GM23338 (cell line): ENCODE data around the gene MICAL1. TPM values are rescaled to one million over a fixed set of nuclear protein-coding genes. Genes with fewer than 3 reads are reported as not detected.

Source experiments
- ATAC-seq: fragments of 200-7000 bp; cut with Tn5 transposase; 3 replicates; pipeline ENCODE4 v1.9.1; 2020
- DNase-seq: peaks from one replicate; pipeline ENCODE4 v3.0.0-alpha.2; 2015; ENCODE audit warnings: low spot score
- H2AFZ ChIP-seq: fragments of 200-600 bp; sonication (generic); 2 replicates; pipeline ENCODE4 v1.8.0; 2016; ENCODE audit warnings: antibody characterized with exemption, mild to moderate bottlenecking, moderate library complexity
- H3F3A ChIP-seq: fragments of 200-600 bp; sonication (generic); replicated peaks from 2 replicates; pipeline ENCODE4 v1.8.0; 2017; ENCODE audit warnings: antibody characterized with exemption, mixed run types, low read depth
- H3K27ac ChIP-seq: fragments of 200-600 bp; sonication (generic); 2 replicates; pipeline ENCODE4 v1.6.1; 2016; ENCODE audit warnings: low read depth
- H3K27me3 ChIP-seq: fragments of 200-600 bp; sonication (generic); 2 replicates; pipeline ENCODE4 v1.8.0; 2016; ENCODE audit warnings: mild to moderate bottlenecking, mixed run types, moderate library complexity; ENCODE audit not compliant: insufficient read depth
- H3K36me3 ChIP-seq: fragments of 200-600 bp; sonication (generic); 2 replicates; pipeline ENCODE4 v1.8.0; 2016; ENCODE audit warnings: mild to moderate bottlenecking; ENCODE audit not compliant: insufficient read depth
- H3K4me1 ChIP-seq: fragments of 200-600 bp; sonication (generic); 2 replicates; pipeline ENCODE4 v1.8.0; 2016; ENCODE audit warnings: mild to moderate bottlenecking, moderate library complexity; ENCODE audit not compliant: insufficient read depth
- H3K4me2 ChIP-seq: fragments of 200-600 bp; sonication (generic); 2 replicates; pipeline ENCODE4 v1.7.1; 2017; ENCODE audit warnings: mixed run types
- H3K4me3 ChIP-seq: fragments of 200-600 bp; sonication (generic); 2 replicates; pipeline ENCODE4 v1.6.1; 2016; ENCODE audit warnings: mixed run types
- H3K79me2 ChIP-seq: fragments of 200-600 bp; sonication (generic); replicated peaks from 2 replicates; pipeline ENCODE4 v1.8.0; 2017; ENCODE audit warnings: mild to moderate bottlenecking; ENCODE audit not compliant: insufficient read depth
- H3K9me2 ChIP-seq: fragments of 200-600 bp; sonication (generic); 2 replicates; pipeline ENCODE4 v1.8.0; 2017; ENCODE audit not compliant: insufficient read depth
- H4K20me1 ChIP-seq: fragments of 200-600 bp; sonication (generic); replicated peaks from 2 replicates; pipeline ENCODE4 v1.8.0; 2017; ENCODE audit warnings: mild to moderate bottlenecking; ENCODE audit not compliant: insufficient read depth
- H3K27ac Mint-ChIP-seq: 2 replicates; pipeline ENCODE4 v1.8.0; 2020; ENCODE audit warnings: inconsistent platforms, mild to moderate bottlenecking, moderate library complexity, mixed read lengths
- H3K27me3 Mint-ChIP-seq: 3 replicates; pipeline ENCODE4 v1.8.0; 2022; ENCODE audit warnings: low read depth, mild to moderate bottlenecking, moderate library complexity, mixed read lengths, inconsistent platforms; ENCODE audit not compliant: insufficient read depth, poor library complexity
- H3K36me3 Mint-ChIP-seq: 3 replicates; pipeline ENCODE4 v1.8.0; 2021; ENCODE audit warnings: low read depth, mild to moderate bottlenecking, inconsistent platforms, moderate library complexity, mixed read lengths
- H3K4me1 Mint-ChIP-seq: 3 replicates; pipeline ENCODE4 v1.8.0; 2020; ENCODE audit warnings: mild to moderate bottlenecking, inconsistent platforms, mixed read lengths
- H3K4me3 Mint-ChIP-seq: 3 replicates; pipeline ENCODE4 v1.8.0; 2021; ENCODE audit warnings: moderate library complexity, mild to moderate bottlenecking, inconsistent platforms, mixed read lengths
- H3K9me3 Mint-ChIP-seq: 3 replicates; pipeline ENCODE4 v1.8.0; 2020; ENCODE audit warnings: moderate library complexity, mild to moderate bottlenecking, inconsistent platforms, mixed read lengths
- ETS1 ChIP-seq: IDR thresholded peaks from 2 replicates; pipeline ENCODE4 v1.6.1; 2016; ENCODE audit warnings: antibody characterized with exemption
- JUNB ChIP-seq: IDR thresholded peaks from one replicate; pipeline ENCODE4 v1.6.1; 2016; ENCODE audit warnings: antibody characterized with exemption; ENCODE audit not compliant: unreplicated experiment
- POLR2AphosphoS5 ChIP-seq: IDR thresholded peaks from 2 replicates; pipeline ENCODE4 v1.6.1; 2016; ENCODE audit warnings: antibody characterized with exemption, low read depth
- REST ChIP-seq: IDR thresholded peaks from one replicate; pipeline ENCODE4 v1.6.1; 2018; ENCODE audit warnings: antibody characterized with exemption; ENCODE audit not compliant: unreplicated experiment
- ZNF462 ChIP-seq: fragments of 250-450 bp; sonication (Bioruptor Pico); IDR thresholded peaks from 2 replicates; pipeline ENCODE4 v1.5.0; 2020; ENCODE audit warnings: mild to moderate bottlenecking, moderate library complexity
- polyA plus RNA-seq: library from polyadenylated mRNA; unstranded; fragments of >200 nt; fragmentation: Nextera tagmentation; extraction: Ambion mirVana; gene quantifications from 2 replicates; pipeline ENCODE4 v1.2.1, GENCODE V29; 2016
- total RNA-seq: library from RNA; depleted of rRNA; stranded (reverse); fragments of >200 nt; shearing (Covaris generic); gene quantifications from 2 replicates; pipeline ENCODE4 v1.2.3, GENCODE V29; 2014

Gene MICAL1
- total and polyA plus RNA-seq, 2 experiments from 2014 or later: 27.8 to 77.8 TPM

GRCh38 chr6:109486068-109486467 is 30.5 kb upstream of the MICAL1 start (continued):
- no peak for TF ChIP-seq REST
- TF ChIP-seq JUNB: no peak
- TF ChIP-seq ZNF462 (CRISPR knock-in tag): no peak
- no peak for TF ChIP-seq POLR2AphosphoS5

- Histone ChIP-seq H2AFZ (no peak overlapping the region; the same call in 1 of the 2 replicates), H3K79me2 (peaks cover 24% of the 10 kb centered on the region), H3K9me2 (no peaks in the 10 kb centered on the region), H3K4me1 (peaks cover 29% of the 10 kb centered on the region), H3K4me3 (no peak overlapping the region), H3K27me3 (no peaks in the 10 kb centered on the region), H4K20me1 (peaks cover 11% of the 10 kb centered on the region), H3K36me3 (peaks cover 17% of the 10 kb centered on the region; the same call in 1 of the 2 replicates), H3K4me2 (no peak overlapping the region), H3F3A (no peaks in the 10 kb centered on the region), H3K27ac (no peak overlapping the region)
- DNase-seq: no peak
- H3K9me3 Mint-ChIP-seq: no peaks in the 10 kb centered on the region
- H3K27ac Mint-ChIP-seq: no peak overlapping the region
- peaks cover 34% of the 10 kb centered on the region for H3K4me1 Mint-ChIP-seq
- H3K36me3 Mint-ChIP-seq: peaks cover 20% of the 10 kb centered on the region
- no peak overlapping the region for H3K4me3 Mint-ChIP-seq
- TF ChIP-seq ETS1: no peak
- no peaks in the 10 kb centered on the region for H3K27me3 Mint-ChIP-seq
- no peak for ATAC-seq
Observed at GRCh38 chr6:109485266-109485935, 29.8 kb upstream of the MICAL1 start.
